GM19023 (cell line): ENCODE results near the gene SEBOX.
A peak's percentile ranks its signal among the peaks of the same experiment; 100 is the strongest.

Experiments
- ATAC-seq: cut with Tn5 transposase; IDR thresholded peaks from one replicate; pipeline ENCODE4 v1.9.1; 2021; ENCODE audit warnings: mild to moderate bottlenecking, moderate library complexity; ENCODE audit not compliant: unreplicated experiment

The SEBOX gene

GRCh38 chr17:28369684-28370034 is 4.7 kb upstream of the SEBOX start:
- no peak for ATAC-seq

- ATAC-seq, result no peak
Measured at GRCh38 chr17:28368915-28369683, 4.1 kb upstream of the SEBOX start.

GRCh38 chr17:28368306-28368831 is 3.4 kb upstream of the SEBOX start:
- ATAC-seq, result no peak

GRCh38 chr17:28367641-28368305 is 2.8 kb upstream of the SEBOX start:
- no peak for ATAC-seq

- ATAC-seq, result no peak
Measured at GRCh38 chr17:28366605-28367004, 1.6 kb upstream of the SEBOX start.

GRCh38 chr17:28365487-28365886 is 488 bp upstream of the SEBOX start:
- no peak for ATAC-seq

- ATAC-seq, result no peak
Measured at GRCh38 chr17:28363776-28364650, 986 bp downstream of the SEBOX start.

GRCh38 chr17:28363186-28363585 is 1.8 kb downstream of the SEBOX start:
- no peak for ATAC-seq

- no peak for ATAC-seq
Measured at GRCh38 chr17:28357901-28358197, 7.2 kb downstream of the SEBOX start.

GRCh38 chr17:28357061-28357900 is 7.7 kb downstream of the SEBOX start, which contains the start of gene POLDIP2:
POLDIP2 (minus strand) TSS chr17:28357527; CDS start chr17:28357448, 79 bp downstream.
- peak; percentile 95 for ATAC-seq

- ATAC-seq, result no peak
Measured at GRCh38 chr17:28350271-28350670, 14.7 kb downstream of the SEBOX start.

- no peak for ATAC-seq
Measured at GRCh38 chr17:28348979-28349378, 16.0 kb downstream of the SEBOX start.

GRCh38 chr17:28347261-28347891 is 17.6 kb downstream of the SEBOX start:
- ATAC-seq, result no peak

- ATAC-seq, result no peak
Measured at GRCh38 chr17:28346746-28347246, 18.2 kb downstream of the SEBOX start.

GRCh38 chr17:28346199-28346580 is 18.8 kb downstream of the SEBOX start:
- no peak for ATAC-seq

- no peak for ATAC-seq
Measured at GRCh38 chr17:28345419-28346198, 19.4 kb downstream of the SEBOX start.

- ATAC-seq, result no peak
Measured at GRCh38 chr17:28344435-28344901, 20.5 kb downstream of the SEBOX start.

- ATAC-seq, result no peak
Measured at GRCh38 chr17:28344011-28344410, 21.0 kb downstream of the SEBOX start.

GRCh38 chr17:28343491-28343932 is 21.5 kb downstream of the SEBOX start:
- no peak for ATAC-seq
